Astrocyte of the hippocampus (primary cell): ENCODE data around the gene SKAP1.

Experiments
- DNase-seq: peaks from one replicate; pipeline ENCODE4 v3.0.0; 2011; ENCODE audit warnings: low read depth, low spot score

SKAP1 gene

GRCh38 chr17:48175692-48176470 is 254.1 kb downstream of the SKAP1 start:
- peak; percentile 85 for DNase-seq

GRCh38 chr17:48174833-48175523 is 255.0 kb downstream of the SKAP1 start:
- DNase-seq, result no peak

- DNase-seq, result no peak
These were observed 256.6 kb downstream of the SKAP1 start for GRCh38 chr17:48173191-48173984.

GRCh38 chr17:48169926-48170325 is 260.1 kb downstream of the SKAP1 start:
- DNase-seq, result no peak

GRCh38 chr17:48163809-48164208 is 266.2 kb downstream of the SKAP1 start:
- no peak for DNase-seq

GRCh38 chr17:48162946-48163506 is 267.0 kb downstream of the SKAP1 start:
- DNase-seq, result peak; percentile 63

- no peak for DNase-seq
These were observed 267.6 kb downstream of the SKAP1 start for GRCh38 chr17:48162306-48162934.

- DNase-seq, result no peak
These were observed 268.7 kb downstream of the SKAP1 start for GRCh38 chr17:48161127-48161905.

GRCh38 chr17:48160177-48161081 is 269.6 kb downstream of the SKAP1 start:
- no peak for DNase-seq

- no peak for DNase-seq
These were observed 270.8 kb downstream of the SKAP1 start for GRCh38 chr17:48159232-48159631.

- DNase-seq, result peak; percentile 19
These were observed 274.0 kb downstream of the SKAP1 start for GRCh38 chr17:48155889-48156611.

- DNase-seq, result peak; percentile 67
These were observed 276.2 kb downstream of the SKAP1 start for GRCh38 chr17:48153691-48154358.

- no peak for DNase-seq
These were observed 277.7 kb downstream of the SKAP1 start for GRCh38 chr17:48152289-48152688.

GRCh38 chr17:48151220-48151619 is 278.8 kb downstream of the SKAP1 start:
- no peak for DNase-seq

- DNase-seq, result no peak
These were observed 279.4 kb downstream of the SKAP1 start for GRCh38 chr17:48150597-48151001.

GRCh38 chr17:48149787-48150463 is 280.1 kb downstream of the SKAP1 start:
- no peak for DNase-seq

GRCh38 chr17:48148854-48149786 is 280.9 kb downstream of the SKAP1 start:
- DNase-seq, result no peak
